ENCODE data around the gene CCT8L2.
"Not testable (repeated sequence)": the region's sequence is repeated elsewhere in the genome, so short reads cannot be mapped to it uniquely, and the experiment has no call there.

Gene CCT8L2

GRCh38 chr22:16567617-16568424 lies 24.8 kb downstream of the CCT8L2 start:
- not testable (repeated sequence) for H3K9me3 Mint-ChIP-seq (ENCODE audit: low read depth); H3K4me1 Mint-ChIP-seq (ENCODE audit: low read depth); H3K36me3 Mint-ChIP-seq; H3K27ac Mint-ChIP-seq; H3K4me3 Mint-ChIP-seq; H3K27me3 Mint-ChIP-seq

DNA sequence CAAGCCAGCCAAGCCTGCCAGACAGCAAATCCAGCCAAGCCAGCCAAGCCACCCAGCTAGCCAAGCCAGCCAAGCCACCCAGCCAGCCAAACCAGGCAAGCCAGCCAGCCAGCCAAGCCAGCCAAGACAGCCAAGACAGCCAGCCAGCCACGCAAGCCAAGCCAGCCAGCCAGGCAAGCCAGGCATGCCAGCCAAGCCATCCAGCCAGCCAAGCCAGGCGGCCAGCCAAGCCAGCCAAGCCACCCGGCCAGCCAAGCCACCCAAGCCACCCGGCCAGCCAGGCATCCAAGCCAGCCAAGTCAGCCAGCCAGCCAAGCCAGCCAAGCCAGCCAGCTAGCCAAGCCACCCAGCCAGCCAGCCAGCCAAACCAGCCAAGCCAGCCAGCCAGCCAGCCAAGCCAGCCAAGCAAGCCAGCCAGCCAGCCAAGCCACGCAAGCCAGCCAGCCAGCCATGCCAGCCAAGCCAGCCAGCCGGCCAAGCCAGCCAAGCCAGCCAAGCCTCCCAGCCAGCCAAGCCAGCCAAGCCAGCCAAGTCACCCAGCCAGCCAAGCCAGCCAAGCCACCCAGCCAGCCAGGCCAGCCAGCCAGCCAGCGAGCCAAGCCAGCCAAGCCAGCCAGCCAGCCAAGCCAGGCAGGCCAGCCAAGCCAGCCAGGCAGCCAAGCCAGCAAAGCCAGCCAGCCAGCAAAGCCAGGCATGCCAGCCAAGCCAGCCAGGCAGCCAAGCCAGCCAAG lies 26.0 kb downstream of the CCT8L2 start:
- not testable (repeated sequence) for H3K27me3 Mint-ChIP-seq; H3K36me3 Mint-ChIP-seq; H3K27ac Mint-ChIP-seq; H3K4me3 Mint-ChIP-seq; H3K4me1 Mint-ChIP-seq (ENCODE audit: low read depth); H3K9me3 Mint-ChIP-seq (ENCODE audit: low read depth)

GRCh38 chr22:16565585-16566420 lies 26.8 kb downstream of the CCT8L2 start:
- H3K27me3 Mint-ChIP-seq; H3K36me3 Mint-ChIP-seq; H3K4me3 Mint-ChIP-seq; H3K9me3 Mint-ChIP-seq (ENCODE audit: low read depth); H3K27ac Mint-ChIP-seq; H3K4me1 Mint-ChIP-seq (ENCODE audit: low read depth): not testable (repeated sequence)

GRCh38 chr22:16564837-16565584 lies 27.6 kb downstream of the CCT8L2 start:
- not testable (repeated sequence) for H3K4me1 Mint-ChIP-seq (ENCODE audit: low read depth); H3K4me3 Mint-ChIP-seq; H3K27ac Mint-ChIP-seq; H3K36me3 Mint-ChIP-seq; H3K27me3 Mint-ChIP-seq; H3K9me3 Mint-ChIP-seq (ENCODE audit: low read depth)

GRCh38 chr22:16563555-16564520 lies 28.8 kb downstream of the CCT8L2 start:
- Mint-ChIP-seq H3K27ac (no peak overlapping the region), H3K4me3 (no peak overlapping the region)

DNA sequence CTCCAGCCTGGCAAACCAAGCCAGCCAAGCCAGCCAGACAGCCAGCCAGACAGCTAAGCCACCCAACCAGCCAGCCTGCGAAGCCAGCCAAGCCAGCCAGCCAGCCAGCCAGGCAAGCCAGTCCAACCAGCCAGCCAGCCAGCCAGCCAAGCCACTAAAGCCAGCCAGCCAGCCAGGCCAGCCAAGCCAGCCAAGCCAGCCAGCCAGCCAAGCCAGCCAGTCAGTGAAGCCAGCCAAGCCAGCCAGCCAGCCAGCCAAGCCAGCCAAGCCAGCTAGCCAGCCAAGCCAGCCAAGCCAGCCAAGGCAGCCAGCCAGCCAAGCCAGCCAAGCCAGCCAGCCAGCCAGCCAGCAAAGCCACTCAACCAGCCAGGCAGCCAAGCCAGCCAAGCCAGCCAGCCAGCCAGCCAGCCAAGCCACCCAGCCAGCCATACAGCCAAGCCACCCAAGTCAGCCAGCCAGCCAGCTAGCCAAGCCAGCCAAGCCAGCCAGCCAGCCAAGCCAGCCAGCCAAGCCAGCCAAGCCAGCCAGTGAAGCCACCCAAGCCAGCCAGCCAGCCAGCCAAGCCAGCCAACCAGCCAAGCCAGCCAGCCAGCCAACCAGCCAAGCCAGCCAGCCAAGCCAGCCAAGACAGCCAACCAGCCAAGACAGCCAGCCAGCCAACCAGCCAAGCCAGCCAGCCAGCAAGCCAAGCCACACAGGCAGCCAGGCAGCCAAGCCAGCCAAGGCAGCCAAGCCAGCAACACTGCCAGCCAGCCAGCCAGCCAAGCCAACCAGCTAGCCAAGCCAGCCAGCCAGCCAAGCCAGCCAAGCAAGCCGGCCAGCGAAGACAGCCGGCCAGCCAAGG lies 29.7 kb downstream of the CCT8L2 start:
- no peak overlapping the region for H3K27ac Mint-ChIP-seq
- no peak overlapping the region for H3K4me3 Mint-ChIP-seq
- H3K27me3 Mint-ChIP-seq: no peaks in the 10 kb centered on the region
- no peaks in the 10 kb centered on the region for H3K36me3 Mint-ChIP-seq
- no peaks in the 10 kb centered on the region for H3K4me1 Mint-ChIP-seq (ENCODE audit: low read depth)
- H3K9me3 Mint-ChIP-seq (ENCODE audit: low read depth): no peaks in the 10 kb centered on the region

More at GRCh38 chr22:16563555-16564520, 28.8 kb downstream of the CCT8L2 start:
- Mint-ChIP-seq H3K9me3 (ENCODE audit: low read depth) (no peaks in the 10 kb centered on the region), H3K36me3 (no peaks in the 10 kb centered on the region), H3K4me1 (ENCODE audit: low read depth) (no peaks in the 10 kb centered on the region), H3K27me3 (no peaks in the 10 kb centered on the region)

DNA sequence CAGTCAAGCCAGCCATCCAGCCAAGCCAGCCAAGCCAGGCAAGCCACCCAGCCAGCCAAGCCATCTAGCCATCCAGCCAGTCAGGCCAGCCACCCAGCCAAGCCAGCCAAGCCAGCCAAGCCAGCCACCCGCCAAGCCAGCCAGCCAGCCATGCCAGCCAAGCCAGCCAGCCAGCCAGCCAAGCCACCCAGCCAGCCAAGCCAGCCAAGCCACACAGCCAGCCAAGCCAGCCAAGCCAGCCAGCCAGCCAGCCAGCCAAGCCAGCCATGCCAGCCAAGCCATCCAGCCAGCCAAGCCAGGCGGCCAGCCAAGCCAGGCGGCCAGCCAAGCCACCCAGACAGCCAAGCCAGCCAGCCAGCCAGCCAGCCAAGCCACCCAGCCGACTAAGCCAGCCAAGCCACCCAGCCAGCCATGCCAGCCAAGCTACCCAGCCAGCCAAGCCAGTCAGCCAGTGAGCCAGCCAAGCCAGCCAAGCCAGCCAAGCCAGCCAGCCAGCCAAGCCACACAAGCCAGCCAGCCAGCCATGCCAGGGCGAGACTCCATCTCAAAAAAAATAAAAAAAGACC lies 31.4 kb downstream of the CCT8L2 start:
- not testable (repeated sequence) for H3K4me3 Mint-ChIP-seq; H3K36me3 Mint-ChIP-seq; H3K9me3 Mint-ChIP-seq (ENCODE audit: low read depth); H3K27ac Mint-ChIP-seq; H3K27me3 Mint-ChIP-seq; H3K4me1 Mint-ChIP-seq (ENCODE audit: low read depth)

- not testable (repeated sequence) for H3K4me1 Mint-ChIP-seq (ENCODE audit: low read depth); H3K9me3 Mint-ChIP-seq (ENCODE audit: low read depth); H3K27ac Mint-ChIP-seq; H3K4me3 Mint-ChIP-seq; H3K36me3 Mint-ChIP-seq; H3K27me3 Mint-ChIP-seq
Observed at GRCh38 chr22:16560651-16561050, 32.0 kb downstream of the CCT8L2 start.

- not testable (repeated sequence) for H3K9me3 Mint-ChIP-seq (ENCODE audit: low read depth); H3K4me3 Mint-ChIP-seq; H3K36me3 Mint-ChIP-seq; H3K27ac Mint-ChIP-seq; H3K27me3 Mint-ChIP-seq; H3K4me1 Mint-ChIP-seq (ENCODE audit: low read depth)
Observed at GRCh38 chr22:16559996-16560395, 32.6 kb downstream of the CCT8L2 start.

GRCh38 chr22:16559056-16559955 lies 33.3 kb downstream of the CCT8L2 start:
- Mint-ChIP-seq H3K4me1 (ENCODE audit: low read depth) (no peaks in the 10 kb centered on the region), H3K27ac (no peak overlapping the region), H3K9me3 (ENCODE audit: low read depth) (no peaks in the 10 kb centered on the region), H3K27me3 (peaks cover 1% of the 10 kb centered on the region), H3K36me3 (no peaks in the 10 kb centered on the region), H3K4me3 (no peak overlapping the region)

- H3K9me3 Mint-ChIP-seq (ENCODE audit: low read depth); H3K27ac Mint-ChIP-seq; H3K27me3 Mint-ChIP-seq; H3K36me3 Mint-ChIP-seq; H3K4me3 Mint-ChIP-seq; H3K4me1 Mint-ChIP-seq (ENCODE audit: low read depth): not testable (repeated sequence)
Observed at GRCh38 chr22:16558376-16558945, 34.1 kb downstream of the CCT8L2 start.

DNA sequence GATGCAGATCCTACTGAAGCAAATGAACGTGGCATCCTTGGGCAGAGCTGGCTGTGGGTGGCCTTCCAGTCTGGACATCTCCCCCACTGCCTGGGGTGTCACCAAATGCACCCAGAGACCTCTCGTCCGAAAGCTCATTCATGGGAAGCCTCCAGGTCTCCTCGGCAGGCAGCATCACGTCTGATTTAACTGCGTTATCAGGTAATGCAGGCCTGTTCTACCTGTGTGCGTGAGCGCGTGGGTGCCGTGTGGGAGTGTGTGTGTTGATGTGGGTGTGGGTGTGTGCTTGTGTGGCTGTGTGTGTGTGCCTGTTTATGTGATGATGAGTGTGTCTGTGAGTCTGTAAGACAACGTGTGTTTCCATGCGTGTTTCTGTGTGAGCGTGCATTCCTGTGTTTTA lies 35.1 kb downstream of the CCT8L2 start:
- H3K36me3 Mint-ChIP-seq; H3K4me3 Mint-ChIP-seq; H3K9me3 Mint-ChIP-seq (ENCODE audit: low read depth); H3K27me3 Mint-ChIP-seq; H3K27ac Mint-ChIP-seq; H3K4me1 Mint-ChIP-seq (ENCODE audit: low read depth): not testable (repeated sequence)
